ENCODE results near the gene EIF4E1B.

Gene EIF4E1B

DNA sequence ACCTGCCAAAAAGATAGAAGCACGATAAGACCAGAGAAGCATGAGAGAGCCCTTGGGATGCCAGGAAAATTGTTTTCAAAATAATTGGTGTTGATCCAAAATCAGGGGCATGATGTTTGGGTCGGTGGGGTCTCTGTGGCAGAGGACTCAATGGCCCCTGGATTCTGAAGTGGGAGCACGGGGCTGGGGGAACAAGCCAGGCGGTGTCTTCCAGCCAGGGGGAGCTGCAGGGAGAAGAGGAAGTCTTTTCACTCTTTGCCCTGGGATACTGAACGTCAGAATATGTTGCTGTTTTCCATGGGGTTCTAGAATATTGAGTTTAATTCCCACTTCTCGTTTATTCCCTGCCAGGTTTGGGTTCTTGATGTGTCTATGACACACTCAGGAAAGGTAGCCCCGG, 37.2 kb downstream of the EIF4E1B start:
- DNase-seq: no peak

GRCh38 chr5:176670449-176670848, 40.0 kb downstream of the EIF4E1B start:
- no peak for DNase-seq

DNA sequence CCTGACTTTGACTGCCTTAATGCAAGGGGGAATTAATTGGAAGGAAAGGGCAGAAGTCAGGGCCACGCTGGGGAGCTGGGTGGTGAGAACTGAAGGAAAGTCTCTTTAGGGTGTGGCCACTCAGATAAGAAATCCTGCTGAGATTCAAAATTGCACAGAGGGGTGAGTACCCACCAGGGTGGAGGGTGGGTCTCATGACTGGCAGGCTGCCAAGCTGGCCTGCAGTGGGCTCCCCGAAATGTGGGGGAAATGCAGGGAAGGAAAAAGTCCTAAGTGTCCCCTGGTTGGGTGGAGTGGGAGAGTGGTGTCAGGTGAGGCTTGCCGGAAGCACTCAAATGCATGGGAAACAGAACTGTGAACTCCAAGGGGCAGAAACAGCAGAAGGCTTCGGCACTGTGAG, 40.9 kb downstream of the EIF4E1B start:
- no peak for DNase-seq

DNA sequence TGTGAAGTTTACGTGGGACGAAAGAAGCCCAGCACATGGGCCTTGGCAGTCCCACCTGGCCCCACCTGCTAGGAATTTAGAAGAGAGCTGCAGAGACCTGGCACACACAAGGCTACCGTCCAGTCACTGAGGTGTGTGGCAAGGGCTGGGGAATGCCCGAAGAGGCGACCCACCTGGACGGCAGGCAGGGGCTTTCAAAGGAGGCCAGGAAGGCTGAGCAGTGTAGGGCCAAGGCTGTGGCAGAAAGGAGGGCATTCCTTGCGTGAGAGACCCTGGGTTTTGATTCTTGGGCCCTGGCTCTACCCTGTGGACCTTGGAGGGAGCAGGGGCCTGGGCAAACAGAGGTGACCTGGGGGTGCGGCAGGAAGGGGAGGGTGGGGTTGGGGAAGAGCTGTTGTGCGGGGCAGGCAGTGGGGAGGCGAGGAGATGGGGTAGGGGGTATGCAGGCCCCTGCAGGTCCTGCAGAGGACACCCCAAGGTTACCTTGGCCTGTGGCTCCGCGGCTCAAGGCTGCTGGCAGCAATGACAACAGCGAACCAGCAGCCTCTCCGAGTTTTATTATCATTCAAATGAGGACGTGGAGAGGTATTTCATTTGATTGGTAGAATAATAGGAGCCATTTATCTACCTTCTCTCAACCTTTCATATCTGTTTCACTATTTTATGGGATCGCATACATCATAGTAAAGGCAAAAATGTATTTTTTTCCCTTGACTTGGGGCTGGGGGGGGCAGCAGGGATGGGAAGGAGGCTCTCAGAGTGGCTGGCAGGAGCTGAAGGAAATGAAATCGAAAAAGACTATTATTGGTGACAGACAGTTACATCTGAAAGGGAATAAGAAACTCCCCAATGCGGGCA, 41.6 kb downstream of the EIF4E1B start:
- no peak for DNase-seq

GRCh38 chr5:176673651-176674583, 43.4 kb downstream of the EIF4E1B start:
- no peak for DNase-seq

- no peak for DNase-seq
These were observed 44.3 kb downstream of the EIF4E1B start for GRCh38 chr5:176674799-176675198.

GRCh38 chr5:176675676-176676360, 45.3 kb downstream of the EIF4E1B start:
- no peak for DNase-seq

DNA sequence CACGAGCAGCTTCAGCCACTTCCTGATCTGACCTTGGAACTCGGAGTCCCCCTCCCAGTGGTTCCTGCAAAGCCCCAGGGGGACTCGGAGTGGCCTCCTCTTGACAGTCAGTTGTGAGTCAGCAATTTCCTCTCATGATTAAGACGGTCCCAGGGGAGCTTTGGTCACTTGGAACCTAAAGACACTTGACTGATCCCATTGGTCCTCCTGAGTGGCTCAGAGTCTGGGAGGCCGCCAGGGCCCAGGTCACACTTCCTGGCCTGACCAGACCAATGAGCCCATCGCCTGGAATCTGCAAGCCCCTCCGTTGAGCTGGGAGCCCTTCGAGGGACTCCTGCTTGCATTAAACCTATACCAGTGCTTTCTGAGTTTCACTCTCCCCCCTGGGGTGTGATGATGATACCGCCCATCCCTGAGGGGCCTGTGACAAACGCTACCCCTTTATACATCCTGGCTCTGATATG, 45.9 kb downstream of the EIF4E1B start:
- DNase-seq: peak; percentile 10

DNA sequence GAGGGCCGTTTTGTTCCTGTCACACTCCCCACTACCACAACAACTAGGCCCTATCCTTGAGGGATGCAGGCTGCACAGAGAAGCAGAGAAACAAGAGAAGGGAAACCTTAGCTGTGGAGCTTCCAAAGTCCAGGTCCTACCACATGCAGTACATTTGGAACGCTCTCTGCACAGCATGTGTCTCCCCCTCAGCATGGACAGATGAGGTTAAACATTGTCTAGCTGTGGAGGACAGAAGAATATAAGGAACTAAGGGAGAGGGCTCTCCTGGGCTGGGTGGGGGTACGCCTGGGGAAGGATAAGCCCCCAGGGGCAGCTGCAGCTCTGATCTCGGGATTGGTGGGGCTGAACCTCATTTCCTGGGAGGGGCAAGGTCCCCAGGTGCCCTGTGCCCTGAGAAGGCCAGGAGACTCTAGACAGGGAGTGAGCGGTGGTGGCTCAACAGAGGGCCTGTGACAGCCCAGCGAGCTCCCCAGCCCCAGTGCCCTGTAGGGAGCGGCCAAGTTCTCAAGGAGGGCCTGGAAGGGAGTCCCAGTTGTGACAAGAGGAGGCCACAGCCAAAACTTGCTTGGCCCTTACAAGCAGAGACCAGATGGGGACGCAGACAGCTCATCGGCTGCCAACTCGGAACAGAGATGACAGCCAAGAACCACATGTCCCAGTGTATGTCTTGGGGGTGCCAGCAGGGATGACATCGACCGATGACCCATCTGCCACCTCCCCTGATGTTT, 46.9 kb downstream of the EIF4E1B start:
- no peak for DNase-seq

- DNase-seq: no peak
These were observed 48.1 kb downstream of the EIF4E1B start for GRCh38 chr5:176678584-176678983.

DNA sequence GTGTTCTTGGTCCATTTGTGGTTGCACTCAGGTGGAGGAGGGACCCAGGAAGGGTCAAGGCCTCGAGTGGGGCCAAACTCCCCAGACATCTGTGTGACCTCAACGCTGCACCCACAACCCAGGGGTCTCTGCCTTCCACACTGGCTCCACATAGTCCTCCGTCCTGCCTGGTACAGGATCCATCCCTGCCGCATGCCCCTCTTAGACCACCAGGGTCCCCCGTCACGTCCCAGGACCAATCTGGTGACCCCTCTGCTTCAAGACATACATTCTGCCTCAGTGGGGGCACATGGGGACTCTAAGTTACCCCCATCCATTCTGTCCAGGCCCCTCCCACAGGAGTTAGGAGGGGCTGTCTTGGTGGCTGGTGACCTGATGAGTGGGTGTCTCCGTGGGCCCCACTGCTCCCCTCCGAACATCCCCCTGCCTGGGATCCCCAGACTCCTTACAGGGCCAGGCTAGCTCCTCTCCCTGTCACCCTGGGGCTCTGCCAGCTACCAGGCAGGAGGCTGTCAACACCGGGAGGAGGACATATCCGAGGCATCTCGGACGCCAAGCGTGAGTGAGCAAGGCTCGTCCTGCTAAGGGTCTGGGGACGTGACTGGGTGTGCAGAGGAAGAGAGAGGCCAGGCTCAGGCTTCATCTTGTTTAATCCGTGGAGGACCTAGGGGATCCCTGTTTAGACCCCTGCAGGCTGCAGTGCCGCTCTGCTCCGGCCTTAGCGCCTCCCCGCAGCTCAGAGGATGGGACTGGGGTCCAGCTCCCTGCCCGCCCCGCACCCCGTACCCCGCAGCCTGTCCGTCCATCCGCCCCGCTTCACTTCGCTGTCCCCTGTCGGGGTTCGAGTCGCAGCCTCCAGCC, 49.1 kb downstream of the EIF4E1B start:
- DNase-seq: no peak

DNA sequence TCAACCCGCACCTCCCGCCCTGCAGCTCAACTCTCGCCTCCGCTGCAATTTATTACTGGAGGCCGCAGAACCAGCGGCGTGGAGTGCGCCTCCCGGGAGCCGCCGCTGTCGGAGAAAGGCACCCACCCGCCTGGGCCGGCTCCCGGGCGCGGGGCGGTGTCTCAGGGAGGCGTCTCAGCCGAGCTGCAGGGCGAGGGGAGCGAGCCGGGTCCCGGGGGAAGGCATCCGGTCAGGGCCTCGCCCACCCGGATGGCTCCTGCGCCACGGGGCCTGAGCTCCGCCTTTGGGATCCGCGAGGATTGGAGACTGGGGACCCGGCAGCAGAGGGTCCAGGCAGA, 49.7 kb downstream of the EIF4E1B start:
- DNase-seq: no peak

- DNase-seq: no peak
These were observed 51.6 kb downstream of the EIF4E1B start for GRCh38 chr5:176682016-176682531.

DNA sequence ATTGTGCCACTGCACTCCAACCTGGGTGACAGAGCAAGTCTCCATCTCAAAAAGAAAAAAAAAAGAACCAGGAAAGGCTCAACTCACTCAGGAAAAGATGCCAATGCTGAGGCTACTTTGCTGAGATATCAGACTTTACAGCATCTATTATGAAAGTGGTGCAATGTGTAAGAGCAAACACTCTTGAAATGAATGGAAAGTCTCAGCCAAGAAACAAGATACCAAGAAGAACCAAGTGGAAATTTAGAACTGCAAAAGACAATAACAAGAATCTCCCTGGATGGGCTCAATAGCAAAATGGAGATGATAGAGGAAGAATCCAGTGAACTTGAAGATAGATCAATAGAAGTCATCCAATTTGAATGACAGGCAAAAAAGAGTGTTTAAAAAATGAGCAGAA, 54.5 kb downstream of the EIF4E1B start:
- no peak for DNase-seq

GRCh38 chr5:176687247-176687646, 56.8 kb downstream of the EIF4E1B start:
- no peak for DNase-seq

- DNase-seq: no peak
These were observed 57.4 kb downstream of the EIF4E1B start for GRCh38 chr5:176687881-176688280.

DNA sequence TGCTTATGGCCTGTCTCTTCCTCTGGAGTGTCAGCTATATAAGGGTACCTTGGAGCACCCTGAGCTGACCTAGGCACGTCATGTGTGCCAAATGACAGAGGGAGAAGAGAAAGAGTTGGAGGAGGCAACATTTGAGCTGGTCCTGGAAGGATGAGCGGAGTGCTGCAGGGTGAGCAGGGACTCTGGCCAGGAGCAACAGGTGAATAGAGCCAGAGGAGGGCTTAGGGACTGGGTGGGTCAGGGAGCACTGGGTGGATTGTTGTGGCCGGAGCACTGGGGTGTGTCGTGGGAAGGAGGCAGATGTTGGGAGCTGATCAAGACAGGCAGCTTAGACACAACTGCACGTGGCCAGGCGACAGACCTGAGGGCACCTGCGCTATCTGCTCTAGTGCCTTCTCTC, 60.4 kb downstream of the EIF4E1B start:
- no peak for DNase-seq

DNA sequence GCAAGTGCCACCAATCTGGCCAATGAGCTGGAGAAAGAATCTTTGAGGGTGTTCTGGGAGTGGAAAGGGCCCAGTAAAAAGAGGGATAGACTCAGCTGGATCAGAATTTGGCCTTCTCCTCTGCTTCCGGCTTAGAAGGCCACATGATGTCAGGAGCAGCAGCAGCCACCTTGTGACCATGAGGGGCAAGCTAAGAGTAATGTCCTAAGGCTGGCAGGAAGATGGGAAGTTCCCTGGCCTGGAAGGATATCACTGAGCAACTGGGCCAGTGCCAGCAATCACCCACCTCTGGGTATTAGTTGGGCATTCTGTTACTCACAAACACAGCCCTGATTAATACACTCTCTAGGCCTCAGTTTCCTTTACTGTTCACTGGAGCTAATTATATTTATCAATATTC, 61.0 kb downstream of the EIF4E1B start:
- DNase-seq: no peak

- DNase-seq: no peak
These were observed 61.9 kb downstream of the EIF4E1B start for GRCh38 chr5:176692326-176692725.

DNA sequence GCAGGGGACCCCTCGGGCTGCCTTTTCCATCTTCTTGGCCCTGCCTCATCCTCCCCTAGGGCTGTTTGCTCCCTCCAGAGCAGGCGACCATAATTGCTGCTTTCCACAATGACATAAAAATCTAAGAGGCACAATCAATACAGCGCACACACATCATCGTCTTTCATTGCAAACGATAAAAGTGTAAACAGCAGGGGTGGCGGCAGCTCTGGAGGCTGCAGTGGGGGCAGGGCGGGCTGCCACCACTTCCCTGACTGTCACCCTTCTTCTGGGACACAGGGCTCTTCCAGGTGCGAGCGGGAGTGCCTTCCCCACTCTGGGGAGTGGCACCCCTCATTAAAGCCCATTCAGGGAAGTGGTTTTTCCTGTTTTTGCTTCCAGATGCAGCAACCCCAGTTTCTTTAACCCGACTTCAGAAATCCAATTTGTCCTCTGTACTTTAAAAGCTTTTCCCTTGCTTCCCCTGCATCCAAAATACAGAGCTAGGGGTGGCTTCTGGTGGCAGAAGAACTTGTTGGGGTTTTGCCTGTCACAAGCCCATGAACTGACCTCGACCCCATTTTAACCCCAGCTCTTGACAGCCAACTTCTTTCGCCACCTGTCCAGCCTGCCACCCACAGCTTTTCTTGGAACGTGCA, 62.5 kb downstream of the EIF4E1B start:
- DNase-seq: peak; percentile 38

- no peak for DNase-seq
These were observed 63.0 kb downstream of the EIF4E1B start for GRCh38 chr5:176693477-176693851.

Data from DMS79 (cell line).